GM21717 (cell line): ENCODE data around the gene FRMD5.

Experiments
- ATAC-seq: cut with Tn5 transposase; IDR thresholded peaks from one replicate; pipeline ENCODE4 v1.9.1; 2021; ENCODE audit warnings: mild to moderate bottlenecking, moderate library complexity; ENCODE audit not compliant: unreplicated experiment

FRMD5 gene

DNA sequence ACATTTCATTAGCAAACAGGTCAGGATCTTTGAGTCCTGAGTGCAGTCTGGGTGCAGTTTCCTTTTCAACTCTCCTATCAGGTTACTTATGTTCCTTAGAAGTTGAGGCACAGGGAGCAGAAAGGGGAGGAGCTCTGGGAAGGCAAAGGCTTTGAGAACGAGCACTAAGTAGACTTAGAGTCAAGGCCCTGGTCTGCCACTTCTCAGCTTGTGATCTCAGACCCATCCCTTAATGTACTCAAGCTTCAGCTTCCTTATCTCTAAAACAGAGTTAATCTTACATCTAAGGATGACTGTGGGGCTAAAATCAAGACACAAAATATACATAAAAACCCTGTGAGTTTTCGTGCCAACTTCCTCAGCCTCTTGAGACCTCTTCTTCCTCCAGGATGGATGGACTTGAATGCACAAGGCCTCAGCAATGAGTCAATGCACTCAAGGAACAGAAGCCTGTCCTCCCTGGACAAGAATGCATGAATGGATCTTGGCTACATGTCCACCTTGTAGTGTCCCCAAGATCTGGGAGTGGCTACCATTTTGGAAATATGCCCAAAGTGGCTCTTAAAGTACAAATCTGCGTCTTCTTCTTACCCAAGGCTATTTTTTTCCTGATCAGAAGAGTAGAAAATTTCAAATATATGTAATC is 263.2 kb downstream of the FRMD5 start:
- no peak for ATAC-seq

- no peak for ATAC-seq
Observed at GRCh38 chr15:43931119-43931518, 264.0 kb downstream of the FRMD5 start.

DNA sequence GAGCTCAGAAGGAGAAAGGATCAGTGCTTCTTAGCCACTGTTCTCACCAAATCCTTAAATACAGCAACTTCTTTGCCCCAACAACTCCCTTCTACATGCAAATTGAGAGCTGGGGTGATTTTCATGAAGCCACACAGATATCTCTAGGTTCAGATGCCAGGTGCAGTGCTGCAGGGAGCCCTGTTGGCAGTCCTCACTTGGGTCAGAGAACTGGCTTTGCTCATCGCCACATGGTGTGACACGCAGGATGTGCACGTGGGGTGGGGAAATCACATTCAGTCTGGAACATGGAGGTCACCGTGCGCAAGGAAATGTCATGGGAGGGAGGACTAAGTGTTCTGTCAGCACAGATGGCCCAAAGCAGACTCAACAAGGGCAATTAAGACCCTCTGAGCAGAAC is 264.5 kb downstream of the FRMD5 start:
- no peak for ATAC-seq

DNA sequence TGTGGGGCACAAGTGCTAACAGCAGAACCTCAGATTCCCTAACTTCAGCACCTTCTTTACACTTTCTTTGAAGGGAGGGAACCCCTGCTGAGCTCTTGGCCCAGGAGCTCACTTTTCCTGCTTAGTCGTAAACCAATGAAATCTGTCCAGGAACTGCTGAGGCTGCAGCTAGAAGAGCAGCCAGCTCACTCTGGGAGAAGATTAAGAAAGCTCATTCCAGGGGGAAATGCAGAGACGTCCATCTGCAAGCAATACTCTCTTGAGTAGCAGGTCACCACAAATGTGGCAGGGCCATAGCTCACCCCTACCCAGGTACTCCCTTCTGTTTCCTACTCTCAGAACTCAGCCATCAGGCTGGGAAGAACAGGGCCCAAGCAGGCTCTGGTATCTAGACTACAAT is 265.0 kb downstream of the FRMD5 start:
- ATAC-seq: no peak

GRCh38 chr15:43928152-43928551 is 266.9 kb downstream of the FRMD5 start:
- ATAC-seq: no peak

DNA sequence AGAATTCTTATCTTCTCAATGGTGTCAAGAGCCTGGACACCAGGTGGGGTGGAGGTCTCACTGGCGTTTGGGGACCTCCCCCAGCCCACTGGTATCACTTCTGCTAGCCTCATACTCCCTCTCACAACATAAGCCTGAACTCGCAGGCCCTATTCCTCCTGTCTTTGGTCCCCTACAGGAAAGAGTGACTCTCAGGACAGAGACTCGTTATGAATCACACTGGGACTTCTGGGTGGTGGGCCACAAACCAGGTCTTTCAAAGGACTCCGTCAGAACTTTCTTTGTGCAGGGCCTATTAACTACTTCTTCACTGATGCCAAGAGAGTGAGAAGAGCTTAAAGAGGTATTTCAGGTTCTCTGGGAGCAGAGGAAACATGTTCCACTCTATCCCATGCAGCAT is 267.9 kb downstream of the FRMD5 start:
- ATAC-seq: no peak

- ATAC-seq: no peak
Observed at GRCh38 chr15:43923553-43923952, 271.5 kb downstream of the FRMD5 start.

DNA sequence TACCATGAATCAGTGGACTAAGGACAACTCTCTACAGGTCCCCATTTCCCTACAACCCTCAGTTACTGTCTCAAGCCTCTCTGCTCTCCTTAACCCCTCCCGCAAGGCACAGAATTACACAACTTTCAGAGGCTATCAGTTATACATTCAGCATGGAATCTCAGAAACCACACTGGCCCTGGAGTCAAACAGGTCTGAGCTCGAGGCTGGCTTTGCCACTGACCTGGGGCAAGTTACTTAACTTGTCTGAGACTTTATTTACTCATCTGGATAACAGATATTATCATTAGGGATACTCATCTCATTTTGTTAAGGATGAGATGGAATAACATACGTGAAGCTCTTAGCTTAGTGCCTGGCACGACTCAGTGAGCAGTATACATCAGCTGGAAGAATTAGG is 273.1 kb downstream of the FRMD5 start:
- no peak for ATAC-seq

- ATAC-seq: no peak
Observed at GRCh38 chr15:43920815-43921214, 274.3 kb downstream of the FRMD5 start.

DNA sequence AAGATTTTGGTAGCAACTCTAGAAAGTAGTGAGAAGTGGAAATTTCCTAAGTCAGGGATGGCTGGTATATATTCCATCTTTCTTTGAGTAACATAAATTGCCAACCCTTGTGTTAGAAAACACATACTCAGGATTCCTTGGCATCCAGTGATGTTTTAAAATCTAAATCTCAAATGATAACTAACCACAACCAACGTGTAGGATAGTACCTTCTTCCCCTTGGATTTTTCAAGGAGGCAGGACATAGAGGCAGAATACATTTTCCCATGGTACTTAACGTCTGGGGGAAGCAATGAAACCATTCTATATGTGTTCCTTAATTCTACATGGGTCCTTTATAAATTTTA is 274.8 kb downstream of the FRMD5 start:
- ATAC-seq: no peak

GRCh38 chr15:43919540-43920253 is 275.4 kb downstream of the FRMD5 start:
- ATAC-seq: no peak

GRCh38 chr15:43918717-43919116 is 276.4 kb downstream of the FRMD5 start:
- no peak for ATAC-seq

GRCh38 chr15:43916326-43916660 is 278.8 kb downstream of the FRMD5 start:
- no peak for ATAC-seq

DNA sequence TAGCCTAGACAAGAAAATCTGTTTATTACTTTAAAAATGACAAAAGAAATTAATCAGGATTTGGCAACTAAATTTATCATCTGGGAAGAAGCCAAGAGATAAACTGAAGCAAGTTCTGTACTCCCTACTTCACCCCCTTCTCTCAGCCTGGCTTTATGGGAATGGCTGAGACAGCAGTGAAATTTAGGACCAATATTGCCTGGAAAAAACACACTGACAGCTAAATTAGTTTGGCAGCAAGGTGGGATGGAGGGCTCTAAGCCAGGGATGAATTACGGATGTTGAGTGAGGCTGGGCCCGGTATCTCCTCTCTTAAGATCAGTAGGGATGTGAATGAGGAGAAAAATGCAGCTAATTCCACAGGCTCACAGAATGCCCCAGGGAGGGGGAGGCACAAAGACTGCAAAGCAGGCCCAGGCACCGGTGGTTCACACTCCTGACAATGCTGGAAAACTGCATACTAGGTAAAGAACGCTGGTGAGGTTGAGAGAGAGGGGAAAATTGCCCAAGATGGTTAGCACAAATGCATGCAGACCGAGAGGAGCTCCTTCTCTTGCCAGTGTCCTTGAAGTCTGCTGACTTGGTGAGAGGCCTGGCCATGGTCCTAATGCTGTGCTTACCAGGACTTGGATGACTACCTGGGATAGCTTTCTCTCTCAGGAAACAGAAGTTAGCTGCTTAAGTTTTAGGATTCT is 279.3 kb downstream of the FRMD5 start:
- ATAC-seq: no peak

DNA sequence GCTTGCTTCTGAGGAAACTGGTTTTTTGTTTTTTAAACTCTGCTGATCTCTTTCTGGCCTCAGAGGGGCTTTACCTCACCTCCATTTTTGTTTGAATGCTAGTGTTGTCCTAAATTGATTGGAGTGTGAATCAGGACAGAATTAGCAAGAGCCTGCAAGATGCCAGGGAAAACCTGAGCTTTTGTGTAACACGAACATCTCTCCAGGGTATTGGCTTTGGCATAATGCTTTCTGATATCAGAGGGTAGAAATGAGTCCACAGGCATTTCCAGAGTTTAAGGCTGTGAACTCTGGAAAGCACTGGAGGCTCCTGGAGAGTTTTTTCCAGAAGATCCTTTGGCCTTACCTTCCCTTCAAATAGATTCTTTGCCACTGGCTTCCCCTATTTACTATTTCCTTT is 281.1 kb downstream of the FRMD5 start:
- ATAC-seq: no peak

DNA sequence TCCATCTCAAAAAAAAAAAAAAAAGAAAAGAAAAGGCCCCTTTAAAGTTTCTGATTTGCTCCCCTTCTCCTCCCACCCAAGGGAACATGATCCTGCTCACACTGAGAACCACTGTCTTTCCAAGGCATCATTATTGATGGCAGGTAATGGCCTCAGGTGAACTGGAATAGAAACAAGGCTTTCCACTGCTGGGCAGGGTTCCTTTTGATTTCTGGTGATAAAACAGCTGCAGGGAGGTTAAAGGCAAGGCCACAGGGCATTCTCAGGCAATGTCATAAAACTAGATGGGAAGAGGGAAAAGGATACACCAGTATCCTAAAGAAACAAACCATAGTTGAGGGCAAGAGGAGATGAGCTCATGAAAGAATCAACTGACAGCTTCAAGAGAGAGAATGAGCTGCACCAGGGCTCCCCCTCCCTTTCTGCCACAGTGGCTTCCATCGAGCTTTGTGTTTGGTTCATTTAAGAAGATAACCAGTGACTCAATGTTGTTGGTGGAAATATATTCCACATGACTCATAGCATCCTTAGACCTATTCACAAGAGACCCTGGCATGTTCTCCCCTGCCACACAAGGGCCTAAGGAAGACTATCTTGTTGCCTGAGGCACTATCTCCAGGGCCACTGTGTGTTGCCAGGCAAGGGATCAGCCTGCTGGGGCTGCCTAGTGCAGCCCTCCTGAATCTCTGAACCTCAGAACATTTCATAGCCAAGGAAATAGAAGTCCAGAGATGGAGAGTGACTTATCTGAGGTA is 281.9 kb downstream of the FRMD5 start:
- ATAC-seq: no peak

DNA sequence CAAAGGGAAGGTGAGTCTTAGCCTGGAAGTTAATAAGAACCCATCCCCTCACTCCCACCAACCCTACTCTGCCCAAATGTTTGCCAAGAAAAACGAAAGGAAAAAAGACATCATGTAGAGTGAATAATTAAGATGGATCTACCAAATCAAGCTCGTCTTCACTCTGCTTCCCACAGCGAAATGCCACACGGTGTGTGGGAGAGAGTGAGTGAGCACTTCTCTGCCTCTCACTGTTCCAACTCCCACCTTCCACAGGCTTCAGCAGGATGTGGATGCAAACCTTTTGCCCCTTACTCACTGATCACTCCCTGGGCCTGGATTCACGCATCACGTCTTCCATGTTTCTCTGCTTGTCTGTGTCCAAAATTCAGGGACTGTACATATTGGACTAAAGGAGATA is 282.9 kb downstream of the FRMD5 start:
- no peak for ATAC-seq

DNA sequence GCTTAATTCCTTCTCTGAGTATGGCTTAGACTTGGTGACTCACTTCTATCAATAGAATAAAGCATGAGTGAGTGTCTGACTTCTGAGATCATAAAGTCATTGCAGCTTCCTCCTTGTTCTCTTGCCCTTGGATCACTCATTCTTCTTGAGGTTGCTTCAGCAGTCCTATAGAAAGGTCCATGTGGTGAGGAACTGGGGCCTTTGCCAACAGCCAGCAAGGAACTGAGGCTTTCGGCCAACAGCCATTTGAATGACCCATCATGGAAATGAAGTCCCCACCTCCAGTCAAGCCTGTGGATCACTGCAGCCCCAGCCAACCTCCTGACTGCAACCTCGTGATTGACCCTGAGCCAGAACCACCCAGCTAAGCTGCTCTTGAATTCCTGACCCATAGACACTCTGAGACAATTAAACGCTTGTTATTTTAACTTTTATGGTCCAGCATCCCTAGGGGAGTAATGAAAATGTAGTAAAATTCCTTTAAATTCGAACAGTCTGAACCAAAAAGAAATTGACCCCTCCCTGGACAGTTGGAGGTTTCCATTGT is 283.8 kb downstream of the FRMD5 start:
- no peak for ATAC-seq

GRCh38 chr15:43908516-43909050 is 286.5 kb downstream of the FRMD5 start:
- no peak for ATAC-seq

DNA sequence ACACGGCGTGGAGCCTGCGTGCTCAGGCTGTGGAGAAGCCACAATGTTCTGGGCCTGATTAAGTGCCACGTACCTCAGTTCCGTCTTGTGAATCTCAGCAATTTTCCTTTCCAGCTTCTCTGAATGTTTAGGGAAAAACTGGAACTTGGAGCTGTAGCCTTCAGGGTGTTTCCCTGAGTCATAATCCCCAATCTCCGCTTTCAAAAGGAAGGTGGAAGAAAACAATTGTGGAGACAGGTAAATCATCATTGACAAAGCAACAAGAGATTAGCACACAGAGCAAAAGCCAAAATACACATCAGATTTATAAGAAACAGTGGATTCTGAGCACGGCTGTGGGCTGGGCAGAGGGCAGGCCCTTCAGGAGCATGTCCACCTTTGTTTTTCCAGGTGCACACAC is 289.3 kb downstream of the FRMD5 start:
- no peak for ATAC-seq

- no peak for ATAC-seq
Observed at GRCh38 chr15:43903864-43904290, 291.2 kb downstream of the FRMD5 start.
